ENCODE data around the gene GRIK1.

The GRIK1 gene

GRCh38 chr21:29834617-29835016 is 105.2 kb downstream of the GRIK1 start:
- Histone ChIP-seq H3K36me3 (ENCODE audit: insufficient read depth, low read length) (no peaks in the 10 kb centered on the region), H3K27ac (ENCODE audit: low read depth, low read length, poor library complexity, severe bottlenecking) (no peak overlapping the region), H3K4me3 (ENCODE audit: low read depth, low read length, poor library complexity, severe bottlenecking) (no peak overlapping the region), H3K79me2 (ENCODE audit: insufficient read depth, low read length) (no peaks in the 10 kb centered on the region), H3F3A (ENCODE audit: insufficient read depth, low read length) (no peaks in the 10 kb centered on the region), H3K9ac (ENCODE audit: low read length) (no peak overlapping the region), H2AFZ (ENCODE audit: low read length) (no peak overlapping the region), H3K27me3 (ENCODE audit: insufficient read depth, low read length) (no peaks in the 10 kb centered on the region), H3K4me1 (ENCODE audit: insufficient read depth, low read length, severe bottlenecking) (no peaks in the 10 kb centered on the region), H3K4me2 (ENCODE audit: low read length) (no peak overlapping the region), H3K9me3 (ENCODE audit: low read length) (no peaks in the 10 kb centered on the region), H3K9me2 (ENCODE audit: low read depth, low read length) (no peaks in the 10 kb centered on the region), H4K20me1 (ENCODE audit: insufficient read depth, low read length) (no peaks in the 10 kb centered on the region)
- TF ChIP-seq CTCF (IDR thresholded peaks at IDR 0.05; ENCODE audit: low read length) = no peak
- TF ChIP-seq EZH2 (IDR thresholded peaks at IDR 0.05; ENCODE audit: borderline replicate concordance, low read length) = no peak

GRCh38 chr21:29832217-29832616 is 107.6 kb downstream of the GRIK1 start:
- Histone ChIP-seq H3K4me2 (ENCODE audit: low read length) (no peak overlapping the region), H3K36me3 (ENCODE audit: insufficient read depth, low read length) (no peaks in the 10 kb centered on the region), H2AFZ (ENCODE audit: low read length) (no peak overlapping the region), H3K9me2 (ENCODE audit: low read depth, low read length) (no peaks in the 10 kb centered on the region), H4K20me1 (ENCODE audit: insufficient read depth, low read length) (no peaks in the 10 kb centered on the region), H3F3A (ENCODE audit: insufficient read depth, low read length) (no peaks in the 10 kb centered on the region), H3K79me2 (ENCODE audit: insufficient read depth, low read length) (no peaks in the 10 kb centered on the region), H3K27ac (ENCODE audit: low read depth, low read length, poor library complexity, severe bottlenecking) (no peak overlapping the region), H3K9ac (ENCODE audit: low read length) (no peak overlapping the region), H3K27me3 (ENCODE audit: insufficient read depth, low read length) (no peaks in the 10 kb centered on the region), H3K4me3 (ENCODE audit: low read depth, low read length, poor library complexity, severe bottlenecking) (no peak overlapping the region), H3K4me1 (ENCODE audit: insufficient read depth, low read length, severe bottlenecking) (no peaks in the 10 kb centered on the region), H3K9me3 (ENCODE audit: low read length) (no peaks in the 10 kb centered on the region)
- TF ChIP-seq CTCF (IDR thresholded peaks at IDR 0.05; ENCODE audit: low read length) = no peak
- TF ChIP-seq EZH2 (IDR thresholded peaks at IDR 0.05; ENCODE audit: borderline replicate concordance, low read length) = no peak

- no peak overlapping the region for H3K4me2 ChIP-seq (ENCODE audit: low read length)
- H3K9me3 ChIP-seq (ENCODE audit: low read length) = no peaks in the 10 kb centered on the region
- no peaks in the 10 kb centered on the region for H3K9me2 ChIP-seq (ENCODE audit: low read depth, low read length)
- no peaks in the 10 kb centered on the region for H3K27me3 ChIP-seq (ENCODE audit: insufficient read depth, low read length)
- no peak overlapping the region for H2AFZ ChIP-seq (ENCODE audit: low read length)
- TF ChIP-seq EZH2 (IDR thresholded peaks at IDR 0.05; ENCODE audit: borderline replicate concordance, low read length) = no peak
- no peak for TF ChIP-seq CTCF (IDR thresholded peaks at IDR 0.05; ENCODE audit: low read length)
- no peaks in the 10 kb centered on the region for H3K79me2 ChIP-seq (ENCODE audit: insufficient read depth, low read length)
- H4K20me1 ChIP-seq (ENCODE audit: insufficient read depth, low read length) = no peaks in the 10 kb centered on the region
- H3K36me3 ChIP-seq (ENCODE audit: insufficient read depth, low read length) = no peaks in the 10 kb centered on the region
- H3F3A ChIP-seq (ENCODE audit: insufficient read depth, low read length) = no peaks in the 10 kb centered on the region
- H3K4me3 ChIP-seq (ENCODE audit: low read depth, low read length, poor library complexity, severe bottlenecking) = no peak overlapping the region
- no peaks in the 10 kb centered on the region for H3K4me1 ChIP-seq (ENCODE audit: insufficient read depth, low read length, severe bottlenecking)
- no peak overlapping the region for H3K27ac ChIP-seq (ENCODE audit: low read depth, low read length, poor library complexity, severe bottlenecking)
- no peak overlapping the region for H3K9ac ChIP-seq (ENCODE audit: low read length)
Measured at GRCh38 chr21:29829564-29830275, 110.1 kb downstream of the GRIK1 start.
